GM19395 (cell line): ENCODE measurements around the gene RNH1.

Experiments
- ATAC-seq: cut with Tn5 transposase; IDR thresholded peaks from one replicate; pipeline ENCODE4 v1.9.1; 2021; ENCODE audit warnings: mild to moderate bottlenecking, moderate library complexity; ENCODE audit not compliant: unreplicated experiment

Gene RNH1

DNA sequence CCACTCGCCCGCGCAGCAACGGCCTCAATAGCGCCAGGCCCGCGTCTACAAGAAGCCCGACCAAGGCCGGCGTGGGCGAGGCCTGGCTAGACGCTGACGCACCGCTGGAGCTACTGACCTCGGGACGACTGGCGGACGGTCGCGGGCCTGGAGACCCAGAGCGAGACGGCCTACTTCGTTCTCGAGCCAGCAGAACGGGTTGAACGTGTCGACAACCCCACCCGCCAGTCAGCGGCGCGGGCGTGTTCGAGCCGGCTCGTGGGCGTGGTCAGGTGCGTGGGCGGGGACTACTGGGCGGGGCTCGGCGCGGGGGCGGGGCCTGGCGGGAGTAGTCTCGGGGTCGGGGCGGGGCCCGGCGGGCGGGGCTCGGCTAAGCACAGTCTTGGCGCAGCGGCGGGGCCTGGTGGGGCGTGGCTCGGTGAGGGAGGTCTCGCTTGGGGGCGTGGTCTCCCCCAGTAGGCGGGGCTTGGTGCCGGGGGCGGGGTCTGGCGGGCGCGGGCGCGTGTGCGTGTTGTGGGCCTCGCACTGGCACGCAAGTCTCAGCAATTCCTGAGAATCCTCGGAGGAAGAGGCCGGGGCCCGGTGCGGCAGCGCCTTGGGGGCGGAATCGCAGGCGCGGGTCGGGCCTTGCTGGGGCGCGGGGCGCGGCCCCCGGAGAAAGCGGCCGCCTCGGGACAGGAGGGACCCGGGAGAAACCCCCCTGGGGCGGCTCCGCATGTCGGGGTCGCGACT, at the start of gene RNH1:
Gene RNH1, minus strand, starts transcription at position 248 of the 732 bp plus-strand sequence. CDS start 5,080 bp downstream, outside the sequence.
- ATAC-seq: peak; percentile 33

DNA sequence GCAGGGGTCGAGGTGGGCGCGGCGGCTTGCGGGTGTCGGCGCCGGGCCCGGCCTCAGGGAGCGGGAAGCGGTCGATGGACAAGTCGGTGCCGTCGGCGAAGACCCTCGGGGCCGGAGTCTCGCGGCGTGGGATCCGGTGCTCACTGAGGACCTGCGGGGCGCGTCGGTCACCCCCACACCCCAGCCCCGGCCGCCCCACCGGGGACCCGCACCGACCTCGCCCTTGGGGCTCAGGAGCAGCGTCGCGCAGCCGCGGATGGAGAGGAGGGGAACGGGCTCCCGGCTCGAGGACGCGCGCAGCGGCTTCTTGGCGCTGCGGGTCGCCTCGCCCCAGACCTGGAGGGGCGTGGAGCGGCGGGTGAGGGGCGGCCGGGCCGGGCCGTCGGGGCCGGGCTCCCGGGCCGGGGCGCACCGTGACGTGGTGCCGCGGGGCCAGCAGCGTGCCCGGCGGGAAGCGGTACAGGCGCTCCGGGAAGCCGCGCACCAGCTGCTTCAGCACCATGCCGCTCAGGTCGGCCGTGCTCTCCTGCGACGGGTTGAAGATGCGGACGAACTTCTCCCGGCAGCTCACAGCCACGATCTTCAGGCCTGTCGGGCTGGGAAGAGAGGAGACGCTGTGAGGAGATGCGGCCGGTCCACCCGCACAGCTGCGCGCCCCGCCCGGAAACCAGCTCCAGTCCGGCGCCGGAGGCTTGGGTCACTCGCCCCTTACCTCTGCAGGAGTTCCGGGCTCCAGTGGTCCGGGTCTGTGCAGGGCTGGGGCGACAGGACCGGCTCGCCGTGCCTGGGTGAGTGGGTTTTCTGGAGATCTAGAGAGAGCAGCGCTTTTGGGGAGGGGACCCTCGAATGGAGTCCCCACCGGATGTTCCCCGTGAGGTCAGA, 49.0 kb upstream of the RNH1 start:
- no peak for ATAC-seq

DNA sequence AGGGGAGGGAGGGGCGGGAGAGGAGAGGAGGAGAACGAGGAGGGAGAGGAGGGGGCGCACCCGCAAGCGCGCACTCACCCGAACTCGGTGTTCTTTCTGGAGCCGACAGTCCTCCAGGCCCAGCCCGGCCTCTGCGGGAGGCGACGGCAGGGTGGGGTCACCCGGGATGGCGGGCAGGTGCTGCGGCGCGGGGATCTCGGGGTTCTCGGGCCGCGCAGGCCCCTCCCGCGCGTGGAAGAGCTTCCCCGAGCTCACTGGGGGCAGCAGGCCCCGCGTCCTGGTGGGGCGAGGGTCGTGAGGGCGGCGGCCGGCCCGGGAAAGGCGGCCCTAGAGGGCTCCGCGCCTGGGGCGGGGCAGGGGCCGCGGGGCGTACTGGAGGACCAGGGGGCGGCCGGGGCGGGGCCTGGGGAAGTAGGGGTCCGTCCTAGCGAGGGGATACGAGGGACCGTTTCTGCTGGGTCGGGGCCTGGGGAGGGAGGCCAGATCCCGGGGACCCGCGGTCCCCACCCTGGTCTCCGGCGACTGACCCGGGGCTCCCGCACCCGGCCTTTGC, 48.3 kb upstream of the RNH1 start:
- ATAC-seq: no peak

DNA sequence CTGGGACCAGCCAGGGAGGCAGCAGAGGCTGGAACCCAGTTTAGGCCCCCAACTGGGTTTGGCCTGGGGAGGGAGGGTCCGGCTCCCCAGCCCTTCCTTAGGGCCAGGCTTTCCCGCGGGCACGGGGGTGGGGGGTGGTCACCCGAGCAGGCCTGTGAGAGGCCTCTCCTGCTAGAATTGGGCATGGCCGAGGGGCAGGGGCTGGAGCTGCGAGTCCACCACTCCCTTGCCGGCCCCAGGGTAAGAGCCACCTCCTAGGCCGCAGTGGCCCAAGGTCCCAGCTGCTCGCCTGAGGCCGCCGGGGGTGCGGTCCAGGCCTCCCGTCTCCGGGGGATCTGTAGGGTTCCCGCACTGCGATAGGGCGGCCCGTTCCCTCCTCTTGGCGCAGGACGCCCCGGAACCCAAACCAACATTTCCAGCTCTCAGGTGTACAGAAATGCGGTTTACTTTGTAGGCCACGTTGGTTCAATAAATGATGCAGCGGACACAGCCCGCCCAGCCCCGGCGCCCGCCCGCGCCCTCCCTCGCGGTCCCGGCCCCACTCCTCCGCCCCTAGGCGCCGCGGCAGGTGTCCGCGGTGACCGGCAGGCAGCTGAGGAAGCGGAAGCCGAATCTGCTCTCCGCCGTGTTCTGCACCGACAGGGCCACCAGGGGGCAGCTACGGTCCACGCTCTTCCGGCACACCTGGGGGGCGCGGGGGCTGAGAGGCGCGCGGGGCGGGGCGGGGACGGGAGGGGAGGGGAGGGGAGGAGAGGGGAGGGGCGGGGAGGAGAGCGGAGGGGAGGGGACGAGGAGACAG, 47.6 kb upstream of the RNH1 start:
- no peak for ATAC-seq

DNA sequence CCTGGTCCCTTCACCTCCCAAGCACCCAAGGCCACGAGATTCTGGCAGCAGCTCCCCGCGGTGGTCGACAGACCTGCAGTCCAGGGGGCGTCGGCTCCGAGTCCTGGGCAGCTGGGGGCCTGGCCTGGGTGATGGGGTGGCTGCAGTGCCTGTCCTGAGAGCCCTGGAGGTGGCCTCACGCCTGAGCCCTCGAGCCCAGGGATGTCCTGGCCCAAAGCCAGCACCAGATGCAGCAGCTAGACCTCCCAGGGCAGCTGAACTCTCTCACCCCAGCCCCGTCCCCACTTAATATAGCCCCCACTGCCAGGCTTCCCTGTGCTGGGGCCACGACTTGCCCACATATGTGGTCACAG, 46.9 kb upstream of the RNH1 start:
- ATAC-seq: no peak

DNA sequence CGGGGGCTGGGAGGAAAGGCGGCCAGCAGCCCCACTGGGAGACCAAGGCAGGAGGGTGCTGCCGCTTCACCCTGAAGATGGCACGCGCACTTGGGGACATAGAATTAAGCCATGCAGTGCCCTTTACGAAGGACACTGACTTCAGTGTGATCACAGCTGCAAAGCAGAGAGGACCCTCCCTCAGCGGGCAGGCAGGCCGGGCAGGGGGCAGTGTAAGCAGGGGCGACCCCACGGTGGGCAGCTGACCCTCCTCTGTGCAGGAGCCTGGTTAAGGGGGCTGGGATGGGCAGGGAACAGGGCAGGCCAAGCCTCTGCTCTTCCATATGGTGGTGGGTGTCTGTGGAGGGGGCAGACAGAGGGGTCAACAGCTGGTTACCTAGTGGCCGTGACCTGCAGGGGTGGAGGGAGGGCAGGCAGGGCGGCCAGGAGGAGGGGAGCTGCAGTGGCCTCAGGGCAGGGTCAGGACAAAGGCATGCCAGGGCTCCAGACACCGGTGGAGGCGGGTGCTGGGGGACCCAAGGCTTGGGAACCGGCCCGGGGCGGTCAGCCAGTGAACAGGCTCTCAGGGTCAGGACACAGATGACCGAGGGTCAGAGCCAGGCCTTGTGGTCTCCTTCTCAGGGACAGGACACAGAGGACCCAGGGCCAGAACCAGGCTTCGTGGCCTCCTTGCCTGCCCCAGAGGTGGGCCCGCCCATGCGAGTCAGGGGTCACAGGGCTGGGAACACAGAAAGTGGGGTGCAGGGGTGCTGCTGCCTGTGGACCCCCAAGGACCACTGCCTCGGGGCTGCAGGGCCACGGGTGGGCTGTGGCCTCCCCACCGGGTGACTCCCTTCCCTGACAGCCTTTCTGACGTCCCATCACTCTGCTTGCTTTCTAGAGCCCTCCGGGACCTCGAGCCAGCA, 46.3 kb upstream of the RNH1 start:
- ATAC-seq: no peak

DNA sequence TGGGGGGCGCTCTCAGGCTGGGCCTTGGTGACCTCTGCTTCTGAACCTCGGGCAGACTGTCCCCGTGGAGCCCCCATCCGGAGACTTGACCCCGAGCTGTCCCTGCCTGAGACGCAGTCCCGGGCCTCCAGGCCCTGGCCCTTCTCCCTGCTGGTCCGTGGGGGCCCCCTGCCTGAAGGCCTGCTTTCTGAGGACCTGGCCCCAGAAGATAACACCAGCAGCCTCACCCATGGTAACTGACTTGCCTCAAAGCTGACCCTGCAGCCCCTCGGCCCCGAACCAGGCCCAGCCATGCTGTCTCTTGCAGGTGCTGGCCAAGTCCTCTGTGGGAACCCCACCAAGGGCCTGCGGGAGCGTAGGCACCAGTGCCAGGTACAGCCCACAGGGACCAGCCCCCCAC, 44.6 kb upstream of the RNH1 start:
- ATAC-seq: no peak

DNA sequence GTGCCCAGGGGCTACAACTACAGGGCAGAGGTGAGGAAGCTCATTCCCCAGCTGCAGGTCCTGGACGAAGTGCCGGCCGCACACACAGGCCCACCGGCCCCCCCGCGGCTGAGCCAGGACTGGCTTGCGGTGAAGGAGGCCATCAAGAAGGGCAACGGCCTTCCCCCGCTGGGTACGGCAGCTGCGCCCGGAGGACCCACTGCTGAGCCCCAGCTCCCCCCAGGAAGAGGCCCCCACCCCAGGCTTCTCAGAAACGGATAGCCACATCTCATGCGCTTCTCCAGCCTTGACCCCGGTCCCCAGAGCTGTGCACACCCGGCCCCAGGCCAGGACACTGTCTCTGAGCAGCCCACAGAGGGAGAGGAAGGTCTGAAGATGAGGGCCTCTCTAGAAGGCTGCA, 44.1 kb upstream of the RNH1 start:
- ATAC-seq: no peak

DNA sequence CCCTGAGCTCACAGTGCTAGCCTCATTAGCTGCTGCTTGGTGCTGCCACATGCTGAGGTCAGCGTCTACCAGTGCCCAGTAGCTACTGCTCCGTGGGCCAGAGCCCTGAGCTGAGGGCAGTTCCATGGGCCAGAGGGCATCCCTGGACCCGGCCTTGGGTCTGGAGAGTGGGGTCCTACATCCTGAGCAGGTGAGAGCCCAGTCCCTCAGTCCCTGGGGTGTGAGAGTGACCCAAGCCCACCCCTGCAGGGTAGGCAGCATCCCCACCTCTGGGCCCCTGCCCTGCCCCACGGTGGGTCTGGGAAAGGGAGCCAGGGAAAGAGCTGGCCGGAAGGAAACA, 43.7 kb upstream of the RNH1 start:
- ATAC-seq: no peak

DNA sequence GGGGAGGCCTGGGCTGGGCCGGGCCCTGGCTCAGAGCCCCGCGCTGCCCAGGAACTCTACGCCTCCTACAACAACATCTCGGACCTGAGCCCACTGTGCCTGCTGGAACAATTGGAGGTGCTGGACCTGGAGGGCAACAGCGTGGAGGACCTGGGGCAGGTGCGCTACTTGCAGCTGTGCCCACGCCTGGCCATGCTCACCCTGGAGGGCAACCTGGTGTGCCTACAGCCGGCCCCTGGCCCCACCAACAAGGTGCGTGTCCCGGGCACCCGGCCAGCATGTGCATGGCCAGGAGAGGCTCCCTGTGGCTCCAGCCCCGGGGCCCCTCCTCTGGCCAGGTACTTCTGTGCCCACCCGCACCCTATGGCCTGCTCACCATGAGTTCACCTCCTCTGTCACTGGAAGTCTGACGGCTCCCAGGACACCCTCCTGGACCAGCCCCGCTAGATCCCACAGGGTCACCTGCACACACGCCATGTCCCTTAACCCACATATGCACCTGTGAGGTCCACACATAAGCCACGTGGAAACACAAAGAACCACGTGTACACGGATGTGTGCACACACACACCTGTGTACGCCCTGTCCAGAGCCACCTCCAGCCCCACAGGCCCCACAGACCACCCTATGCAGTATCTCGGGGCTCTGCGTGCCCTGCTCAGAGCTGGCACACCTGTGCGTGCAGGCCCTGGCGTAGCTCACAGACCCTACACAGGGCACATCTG, 43.1 kb upstream of the RNH1 start:
- no peak for ATAC-seq

DNA sequence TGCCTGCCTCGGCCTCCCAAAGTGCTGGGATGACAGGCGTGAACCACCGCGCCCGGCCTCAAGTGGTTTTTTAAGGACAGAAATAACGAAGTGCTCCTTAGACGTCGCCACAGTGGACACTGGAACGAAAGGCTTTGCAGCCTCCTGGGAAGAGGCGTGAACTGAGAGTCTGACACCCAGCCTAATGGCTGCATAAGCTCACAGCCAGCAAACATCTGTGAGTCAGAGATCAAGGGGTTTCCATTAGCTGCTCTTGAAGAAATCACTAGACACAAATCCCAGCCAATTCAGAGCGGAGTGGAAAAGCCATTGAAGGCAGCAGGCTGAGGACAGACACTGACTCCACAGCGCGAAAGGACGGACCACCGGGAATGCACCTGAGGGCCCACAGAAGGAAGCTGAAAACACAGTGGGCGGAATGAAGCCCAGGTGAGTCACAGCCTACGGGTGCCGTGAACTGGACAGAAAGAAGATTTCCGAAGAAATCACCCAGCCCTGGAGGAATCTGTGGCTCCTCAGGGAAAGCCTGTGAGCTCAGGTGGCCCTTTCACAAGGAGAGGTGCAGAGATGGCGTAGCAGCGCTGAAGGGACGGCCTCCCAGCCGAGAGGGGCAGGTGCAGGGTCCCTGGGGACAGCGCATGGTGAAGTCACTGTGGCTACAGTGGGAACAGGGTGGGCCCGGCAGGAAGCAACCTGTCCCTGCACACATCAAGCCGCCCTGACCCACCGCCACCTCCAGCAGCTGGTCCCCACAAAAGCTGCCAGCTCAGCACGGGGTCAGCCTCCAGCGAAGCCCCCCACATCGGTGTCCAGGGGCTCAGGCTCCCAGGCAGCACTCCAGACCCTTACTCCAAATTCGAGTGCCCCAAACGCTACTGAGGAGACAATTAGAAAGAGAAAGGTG, 41.9 kb upstream of the RNH1 start:
- no peak for ATAC-seq

DNA sequence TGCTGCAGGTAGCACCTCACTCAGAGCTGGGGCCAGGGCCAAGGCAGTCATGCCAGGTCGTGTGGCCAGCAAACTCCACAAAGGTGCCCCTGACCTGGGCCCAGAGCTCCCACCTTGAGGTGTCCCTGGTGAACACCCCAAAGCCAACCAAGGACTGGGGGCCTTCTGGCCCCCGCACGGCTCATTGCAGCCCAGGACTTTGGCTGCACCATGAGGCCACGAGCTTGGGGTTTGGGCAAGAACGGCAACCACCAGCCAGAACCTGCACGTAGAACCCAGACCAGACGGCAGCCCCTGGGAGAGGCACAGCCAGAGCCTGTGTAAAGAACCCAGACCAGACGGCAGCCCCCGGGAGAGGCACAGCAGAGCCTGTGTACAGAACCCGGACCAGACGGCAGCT, 38.1 kb upstream of the RNH1 start:
- ATAC-seq: no peak

DNA sequence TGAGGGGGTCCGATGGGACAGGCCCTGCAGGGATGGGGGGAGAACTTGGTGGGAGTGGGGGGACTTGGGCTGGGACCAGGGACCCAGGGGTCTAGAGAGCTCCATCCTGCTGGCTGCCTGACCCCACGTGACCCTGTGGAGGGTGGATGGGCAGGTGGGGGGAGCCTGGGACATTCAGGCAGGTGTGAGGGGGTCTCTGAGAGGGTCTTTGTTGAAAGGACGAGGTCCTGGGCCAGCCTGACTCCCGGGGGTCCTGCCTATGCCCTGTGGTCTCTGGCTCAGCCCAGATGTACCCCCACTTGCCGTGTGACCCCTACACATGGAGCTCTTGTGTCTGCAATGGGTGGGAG, 37.8 kb upstream of the RNH1 start:
- no peak for ATAC-seq

DNA sequence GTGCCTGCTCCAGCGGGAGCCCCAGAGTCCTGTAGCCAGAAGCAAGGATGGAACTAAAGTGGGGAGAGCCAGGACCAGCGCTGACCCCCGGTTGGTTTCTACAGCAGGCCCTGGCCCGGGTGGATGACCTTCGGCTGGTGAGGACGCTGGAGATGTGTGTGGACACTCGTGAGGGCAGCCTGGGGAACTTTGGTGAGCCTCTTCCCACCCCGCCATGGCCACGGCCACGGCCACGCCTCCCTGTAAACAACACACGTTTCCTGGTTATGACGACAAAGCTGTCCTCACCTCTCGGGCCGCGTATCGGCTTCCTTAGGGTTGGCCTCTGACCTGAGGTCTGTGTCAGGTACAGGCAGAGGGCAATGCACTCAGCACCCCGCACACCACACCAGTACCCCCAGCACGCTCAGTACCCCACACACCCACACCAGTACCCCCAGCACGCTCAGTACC, 34.4 kb upstream of the RNH1 start:
- no peak for ATAC-seq

DNA sequence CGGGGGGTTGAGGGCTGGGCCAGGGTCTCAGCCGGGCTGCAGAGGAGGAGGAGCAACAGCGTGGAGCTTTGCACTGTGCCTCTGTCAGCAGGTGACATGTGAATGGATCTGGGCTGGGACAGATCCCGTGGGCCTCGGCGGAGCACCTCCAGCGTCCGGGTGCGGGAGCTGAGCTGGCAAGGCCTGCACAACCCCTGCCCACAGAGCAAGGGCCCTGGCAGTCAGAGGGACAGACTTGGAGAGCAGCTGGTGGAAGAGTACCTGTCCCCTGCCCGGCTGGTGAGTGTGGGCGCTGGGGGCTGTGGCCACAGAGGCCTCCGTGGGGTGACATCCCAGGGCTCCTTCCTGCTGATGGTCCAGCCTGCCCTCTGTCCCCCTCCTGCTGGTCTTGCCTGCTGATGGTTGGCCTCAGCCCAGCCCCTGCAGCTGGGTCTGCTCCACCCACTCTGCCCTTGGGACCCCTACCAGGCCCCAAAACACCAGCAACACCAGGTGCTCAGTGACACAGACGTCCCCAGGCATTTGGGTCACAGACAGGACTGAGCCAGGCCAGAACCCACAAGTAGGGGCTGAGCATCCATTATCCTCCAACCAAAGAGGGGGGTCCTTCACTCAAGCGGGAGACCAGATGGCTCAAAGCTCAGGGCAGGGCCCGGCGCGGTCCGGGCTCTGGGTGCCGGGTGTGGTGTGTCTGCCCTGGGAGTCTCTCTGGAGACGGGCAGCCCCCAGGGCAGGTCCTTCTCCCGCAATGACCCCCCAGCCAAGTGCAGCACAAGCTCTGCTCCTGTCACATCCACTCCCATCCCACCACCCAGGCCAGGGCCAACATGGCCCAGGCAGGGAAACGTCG, 33.8 kb upstream of the RNH1 start:
- ATAC-seq: no peak

DNA sequence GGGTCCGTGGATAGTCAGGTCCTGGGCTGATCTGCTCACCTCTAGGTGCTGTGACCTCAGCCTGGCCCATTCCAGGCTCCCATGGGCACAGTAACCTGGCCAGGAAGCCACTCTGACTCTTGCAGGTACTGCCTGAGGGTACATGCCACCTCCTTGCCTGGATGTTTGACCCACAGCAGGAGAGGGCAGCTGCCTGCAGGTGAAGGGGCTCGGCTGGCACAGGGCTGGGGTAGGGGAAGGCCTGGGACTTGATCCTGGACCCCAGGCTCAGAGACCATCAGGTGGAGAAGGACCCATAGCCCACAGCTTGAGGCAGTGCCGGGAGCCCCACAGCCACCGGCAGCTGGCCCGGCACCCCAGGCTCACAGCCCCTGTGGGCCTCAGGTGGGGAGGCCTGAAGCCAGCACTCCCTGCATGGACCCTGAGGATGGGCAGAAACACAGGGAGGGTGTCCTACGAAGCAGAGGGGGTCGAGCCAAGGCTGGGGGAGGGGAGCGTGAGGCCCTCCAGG, 33.0 kb upstream of the RNH1 start:
- no peak for ATAC-seq

DNA sequence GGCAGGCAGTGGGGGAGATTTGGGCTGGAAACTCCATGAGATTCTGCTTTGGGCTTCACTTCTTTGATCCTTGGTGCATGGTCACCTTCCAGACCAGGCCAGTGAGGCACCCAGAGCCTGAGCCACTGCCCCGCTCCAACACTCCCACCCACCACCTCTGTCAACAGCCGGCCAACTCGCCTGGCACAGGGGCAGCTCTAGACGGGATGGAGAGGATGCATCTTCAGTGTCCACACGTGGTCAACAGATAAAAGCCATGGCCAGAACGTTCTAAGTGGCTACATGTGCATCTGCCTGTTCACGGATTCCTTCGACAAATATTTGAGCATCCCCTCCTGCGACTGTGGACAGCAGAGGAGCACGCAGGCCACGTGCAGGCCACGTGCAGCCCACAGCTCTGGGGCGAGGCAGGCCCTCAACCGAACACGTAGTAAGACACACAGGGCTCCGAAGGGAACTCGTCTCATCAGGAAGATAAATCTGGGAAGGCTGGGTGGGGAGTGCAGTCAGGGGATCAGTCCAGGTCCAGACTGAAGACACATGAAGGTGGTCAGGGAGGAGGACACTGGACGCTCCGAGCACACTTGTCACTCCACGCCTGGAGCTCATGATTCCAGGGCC, 31.5 kb upstream of the RNH1 start:
- no peak for ATAC-seq
